ENCODE data around the gene RCN1. TPM values are rescaled to one million over a fixed set of nuclear protein-coding genes. Genes with fewer than 3 reads are reported as not detected.
A peak's percentile ranks its signal among the peaks of the same experiment; 100 is the strongest.

RCN1 gene
- total RNA-seq, 2 donors from 2014 or later: 88.5 to 91.6 TPM

GRCh38 chr11:32088117-32088941 lies 2.5 kb upstream of the RCN1 start:
- ATAC-seq (ENCODE audit: insufficient number of reproducible peaks, low FRiP score, low read depth) (peak; percentile 58), DNase-seq (ENCODE audit: low spot score) (peak; percentile 69)
- no peak for TF ChIP-seq CTCF (IDR thresholded peaks at IDR 0.05)
- H3K36me3 ChIP-seq: no peaks in the 10 kb centered on the region
- no peaks in the 10 kb centered on the region for H3K9me3 ChIP-seq
- peak overlapping the region; percentile 61 for H3K4me3 ChIP-seq
- peaks cover 16 to 37% of the 10 kb centered on the region in 2 donors for H3K4me1 ChIP-seq (ENCODE audit: control insufficient read depth in 1 of 2, low read depth in 2 of 2)
- H3K27ac ChIP-seq: peak overlapping the region; percentile 67 to 76
- no peaks in the 10 kb centered on the region for H3K27me3 ChIP-seq (replicated peaks; ENCODE audit: insufficient read depth)

- peaks cover 16 to 34% of the 10 kb centered on the region in 2 donors for H3K4me1 ChIP-seq (ENCODE audit: control insufficient read depth in 1 of 2, low read depth in 2 of 2)
- H3K9me3 ChIP-seq: no peaks in the 10 kb centered on the region
- no peak for TF ChIP-seq CTCF (IDR thresholded peaks at IDR 0.05)
- no peaks in the 10 kb centered on the region for H3K27me3 ChIP-seq (replicated peaks; ENCODE audit: insufficient read depth)
- DNase-seq (ENCODE audit: low spot score) (no peak), ATAC-seq (ENCODE audit: insufficient number of reproducible peaks, low FRiP score, low read depth) (no peak)
- H3K4me3 ChIP-seq: peak overlapping the region; percentile 90
- H3K36me3 ChIP-seq: peaks cover 2% of the 10 kb centered on the region
- no peak overlapping the region for H3K27ac ChIP-seq
Measured at GRCh38 chr11:32092581-32093170, 1.8 kb downstream of the RCN1 start.

GRCh38 chr11:32094923-32095322 lies 4.0 kb downstream of the RCN1 start:
- Histone ChIP-seq H3K9me3 (no peaks in the 10 kb centered on the region), H3K4me3 (no peak overlapping the region), H3K36me3 (peaks cover 13% of the 10 kb centered on the region), H3K27me3 (replicated peaks; ENCODE audit: insufficient read depth) (no peaks in the 10 kb centered on the region), H3K4me1 (ENCODE audit: control insufficient read depth in 1 of 2, low read depth in 2 of 2) (peaks cover 7 to 23% of the 10 kb centered on the region in 2 donors), H3K27ac (no peak overlapping the region)
- ATAC-seq (ENCODE audit: insufficient number of reproducible peaks, low FRiP score, low read depth) (no peak), DNase-seq (ENCODE audit: low spot score) (no peak)
- TF ChIP-seq CTCF (IDR thresholded peaks at IDR 0.05): no peak

- no peak for TF ChIP-seq CTCF (IDR thresholded peaks at IDR 0.05)
- H3K9me3 ChIP-seq: no peaks in the 10 kb centered on the region
- DNase-seq (ENCODE audit: low spot score) (no peak), ATAC-seq (ENCODE audit: insufficient number of reproducible peaks, low FRiP score, low read depth) (no peak)
- no peaks in the 10 kb centered on the region for H3K27me3 ChIP-seq (replicated peaks; ENCODE audit: insufficient read depth)
- no peak overlapping the region for H3K27ac ChIP-seq
- H3K4me3 ChIP-seq: no peak overlapping the region
- peaks cover 28% of the 10 kb centered on the region for H3K36me3 ChIP-seq
- H3K4me1 ChIP-seq (ENCODE audit: control insufficient read depth in 1 of 2, low read depth in 2 of 2): no peaks in the 10 kb centered on the region
Measured at GRCh38 chr11:32098142-32098903, 7.4 kb downstream of the RCN1 start.

- Histone ChIP-seq H3K4me3 (no peak overlapping the region), H3K27me3 (replicated peaks; ENCODE audit: insufficient read depth) (no peaks in the 10 kb centered on the region), H3K36me3 (peaks cover 28% of the 10 kb centered on the region), H3K4me1 (ENCODE audit: control insufficient read depth in 1 of 2, low read depth in 2 of 2) (no peaks in the 10 kb centered on the region), H3K9me3 (no peaks in the 10 kb centered on the region), H3K27ac (no peak overlapping the region)
- no peak for DNase-seq (ENCODE audit: low spot score)
- TF ChIP-seq CTCF (IDR thresholded peaks at IDR 0.05): no peak
- ATAC-seq (ENCODE audit: insufficient number of reproducible peaks, low FRiP score, low read depth): no peak
Measured at GRCh38 chr11:32099516-32099915, 8.6 kb downstream of the RCN1 start.

All from thoracic aorta (tissue), 2 donors.